Measurements from ENCODE around the gene SLC6A9. TPM values are rescaled to one million over a fixed set of nuclear protein-coding genes. Genes with fewer than 3 reads are reported as not detected.

Gene SLC6A9
- total RNA-seq, 1 experiment from 2014 or later = 30.1 TPM

- Histone ChIP-seq H4K5ac (ENCODE audit: insufficient read length, low read depth, low read length) (no peak overlapping the region), H2AFZ (ENCODE audit: low read length) (no peak overlapping the region), H2BK120ac (ENCODE audit: low read depth, low read length, poor library complexity, severe bottlenecking) (no peak overlapping the region), H3K4ac (ENCODE audit: low read depth, low read length) (no peak overlapping the region), H3K27me3 (ENCODE audit: insufficient read depth, low read length) (no peaks in the 10 kb centered on the region), H3K18ac (ENCODE audit: insufficient read length, low read depth, low read length) (no peak overlapping the region), H4K8ac (replicated peaks; ENCODE audit: insufficient read length, low read depth, low read length) (no peak overlapping the region), H3K79me2 (ENCODE audit: insufficient read depth, low read length) (peaks cover 3% of the 10 kb centered on the region; the same call in 1 of the 2 replicates), H2BK15ac (ENCODE audit: low read depth, low read length) (no peak overlapping the region), H2BK5ac (ENCODE audit: insufficient read length, low read length) (no peak overlapping the region), H3K4me2 (ENCODE audit: insufficient read depth, insufficient read length, low read length) (no peak overlapping the region), H2AK5ac (ENCODE audit: insufficient read length, low read length) (no peak overlapping the region), H3K9ac (ENCODE audit: extremely low read depth, insufficient read length, low read length) (no peak overlapping the region), H2BK12ac (ENCODE audit: insufficient read length, low read depth, low read length) (no peak overlapping the region), H3T11ph (ENCODE audit: low read length) (no peak overlapping the region), H4K20me1 (ENCODE audit: control insufficient read depth, insufficient read depth, insufficient read length) (no peaks in the 10 kb centered on the region), H3K56ac (ENCODE audit: insufficient read length, low read depth, low read length) (no peak overlapping the region), H3K4me1 (ENCODE audit: insufficient read depth, low read length) (peaks cover 8% of the 10 kb centered on the region; the same call in 1 of the 2 replicates), H3K14ac (ENCODE audit: insufficient read depth, low read length) (no peak overlapping the region), H3K79me1 (ENCODE audit: insufficient read depth, low read depth, low read length, poor library complexity, severe bottlenecking) (peaks cover 6% of the 10 kb centered on the region), H3K23me2 (ENCODE audit: insufficient read length, low read depth, low read length, poor library complexity, severe bottlenecking) (peaks cover 23% of the 10 kb centered on the region), H2BK20ac (ENCODE audit: low read depth, low read length, poor library complexity, severe bottlenecking) (no peak overlapping the region), H3K9me3 (ENCODE audit: control insufficient read depth, low read depth, low read length) (no peaks in the 10 kb centered on the region), H3K23ac (ENCODE audit: insufficient read length, low read depth, low read length) (no peak overlapping the region), H3K27ac (ENCODE audit: insufficient read length, low read depth, low read length) (no peak overlapping the region), H4K91ac (ENCODE audit: insufficient read length, low read depth, low read length) (no peak overlapping the region)
- TF ChIP-seq CTCF (conservative IDR thresholded peaks at IDR 0.05) = no peak
- no peak overlapping the region for H3K27ac Mint-ChIP-seq
- H3K9me3 Mint-ChIP-seq = no peaks in the 10 kb centered on the region; a peak in 1 of 5 replicates
- DNase-seq = no peak
- H3K36me3 Mint-ChIP-seq (ENCODE audit: insufficient read depth in 1 of 3, low read depth in 3 of 3) = peaks cover 25 to 47% (median 46%) of the 10 kb centered on the region in 3 experiments; a peak in 6 of 7 replicates
- WGBS (ENCODE audit: extremely low coverage, insufficient read length, low lambda C conversion rate) = no CpG with 5 or more reads among the region's 8 CpGs
- no peaks in the 10 kb centered on the region for H3K27me3 Mint-ChIP-seq (ENCODE audit: low read depth)
- H3K4me3 Mint-ChIP-seq = peak overlapping the region; percentile 82 to 95; a peak in 4 of 5 replicates
- peaks cover 36 to 41% of the 10 kb centered on the region in 2 experiments for H3K4me1 Mint-ChIP-seq
These were observed 54.4 kb downstream of the SLC6A9 start for GRCh38 chr1:43976890-43977289.

Data from H9 (cell line).